Measurements from ENCODE around the gene PDK4.

The PDK4 gene

DNA sequence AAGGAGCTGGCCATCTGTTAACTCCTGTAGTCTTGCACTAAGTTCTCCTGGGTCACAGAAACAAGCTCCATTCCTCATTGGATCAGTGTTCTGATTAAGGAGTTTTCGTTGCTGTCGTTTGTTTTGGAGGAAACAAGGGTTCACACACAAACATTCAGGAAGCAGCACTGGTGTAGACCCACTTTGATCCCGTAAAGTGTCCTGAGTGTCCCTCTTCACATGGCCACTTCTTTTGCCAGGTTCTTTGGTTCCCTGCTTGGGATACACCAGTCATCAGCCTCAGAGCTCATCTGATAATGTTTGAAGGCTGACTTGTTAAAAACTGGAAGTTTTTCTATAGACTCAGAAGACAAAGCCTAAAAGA is 10.9 kb downstream of the PDK4 start:
- TF ChIP-seq GABPA (IDR thresholded peaks at IDR 0.05; ENCODE audit: low read depth) (no peak), SPI1 (IDR thresholded peaks at IDR 0.05; ENCODE audit: borderline replicate concordance, low read depth) (no peak), POLR2AphosphoS5 (IDR thresholded peaks at IDR 0.05; ENCODE audit: low read depth) (no peak)
- TF ChIP-seq, protein P1, sequence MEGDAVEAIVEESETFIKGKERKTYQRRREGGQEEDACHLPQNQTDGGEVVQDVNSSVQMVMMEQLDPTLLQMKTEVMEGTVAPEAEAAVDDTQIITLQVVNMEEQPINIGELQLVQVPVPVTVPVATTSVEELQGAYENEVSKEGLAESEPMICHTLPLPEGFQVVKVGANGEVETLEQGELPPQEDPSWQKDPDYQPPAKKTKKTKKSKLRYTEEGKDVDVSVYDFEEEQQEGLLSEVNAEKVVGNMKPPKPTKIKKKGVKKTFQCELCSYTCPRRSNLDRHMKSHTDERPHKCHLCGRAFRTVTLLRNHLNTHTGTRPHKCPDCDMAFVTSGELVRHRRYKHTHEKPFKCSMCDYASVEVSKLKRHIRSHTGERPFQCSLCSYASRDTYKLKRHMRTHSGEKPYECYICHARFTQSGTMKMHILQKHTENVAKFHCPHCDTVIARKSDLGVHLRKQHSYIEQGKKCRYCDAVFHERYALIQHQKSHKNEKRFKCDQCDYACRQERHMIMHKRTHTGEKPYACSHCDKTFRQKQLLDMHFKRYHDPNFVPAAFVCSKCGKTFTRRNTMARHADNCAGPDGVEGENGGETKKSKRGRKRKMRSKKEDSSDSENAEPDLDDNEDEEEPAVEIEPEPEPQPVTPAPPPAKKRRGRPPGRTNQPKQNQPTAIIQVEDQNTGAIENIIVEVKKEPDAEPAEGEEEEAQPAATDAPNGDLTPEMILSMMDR (IDR thresholded peaks at IDR 0.05; ENCODE audit: insufficient read depth, low read length): no peak
- TF ChIP-seq, protein P2, sequence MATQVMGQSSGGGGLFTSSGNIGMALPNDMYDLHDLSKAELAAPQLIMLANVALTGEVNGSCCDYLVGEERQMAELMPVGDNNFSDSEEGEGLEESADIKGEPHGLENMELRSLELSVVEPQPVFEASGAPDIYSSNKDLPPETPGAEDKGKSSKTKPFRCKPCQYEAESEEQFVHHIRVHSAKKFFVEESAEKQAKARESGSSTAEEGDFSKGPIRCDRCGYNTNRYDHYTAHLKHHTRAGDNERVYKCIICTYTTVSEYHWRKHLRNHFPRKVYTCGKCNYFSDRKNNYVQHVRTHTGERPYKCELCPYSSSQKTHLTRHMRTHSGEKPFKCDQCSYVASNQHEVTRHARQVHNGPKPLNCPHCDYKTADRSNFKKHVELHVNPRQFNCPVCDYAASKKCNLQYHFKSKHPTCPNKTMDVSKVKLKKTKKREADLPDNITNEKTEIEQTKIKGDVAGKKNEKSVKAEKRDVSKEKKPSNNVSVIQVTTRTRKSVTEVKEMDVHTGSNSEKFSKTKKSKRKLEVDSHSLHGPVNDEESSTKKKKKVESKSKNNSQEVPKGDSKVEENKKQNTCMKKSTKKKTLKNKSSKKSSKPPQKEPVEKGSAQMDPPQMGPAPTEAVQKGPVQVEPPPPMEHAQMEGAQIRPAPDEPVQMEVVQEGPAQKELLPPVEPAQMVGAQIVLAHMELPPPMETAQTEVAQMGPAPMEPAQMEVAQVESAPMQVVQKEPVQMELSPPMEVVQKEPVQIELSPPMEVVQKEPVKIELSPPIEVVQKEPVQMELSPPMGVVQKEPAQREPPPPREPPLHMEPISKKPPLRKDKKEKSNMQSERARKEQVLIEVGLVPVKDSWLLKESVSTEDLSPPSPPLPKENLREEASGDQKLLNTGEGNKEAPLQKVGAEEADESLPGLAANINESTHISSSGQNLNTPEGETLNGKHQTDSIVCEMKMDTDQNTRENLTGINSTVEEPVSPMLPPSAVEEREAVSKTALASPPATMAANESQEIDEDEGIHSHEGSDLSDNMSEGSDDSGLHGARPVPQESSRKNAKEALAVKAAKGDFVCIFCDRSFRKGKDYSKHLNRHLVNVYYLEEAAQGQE (IDR thresholded peaks at IDR 0.05; ENCODE audit: insufficient replicate concordance, low read depth): no peak
- Histone ChIP-seq H3K27me3 (ENCODE audit: insufficient read depth, poor library complexity, severe bottlenecking) (no peaks in the 10 kb centered on the region), H3K4me3 (replicated peaks; ENCODE audit: insufficient read depth, low read length) (no peak overlapping the region), H3K27ac (replicated peaks) (no peak overlapping the region)
- no peak for DNase-seq (ENCODE audit: low read depth in 1 of 2, low spot score in 1 of 2)

DNA sequence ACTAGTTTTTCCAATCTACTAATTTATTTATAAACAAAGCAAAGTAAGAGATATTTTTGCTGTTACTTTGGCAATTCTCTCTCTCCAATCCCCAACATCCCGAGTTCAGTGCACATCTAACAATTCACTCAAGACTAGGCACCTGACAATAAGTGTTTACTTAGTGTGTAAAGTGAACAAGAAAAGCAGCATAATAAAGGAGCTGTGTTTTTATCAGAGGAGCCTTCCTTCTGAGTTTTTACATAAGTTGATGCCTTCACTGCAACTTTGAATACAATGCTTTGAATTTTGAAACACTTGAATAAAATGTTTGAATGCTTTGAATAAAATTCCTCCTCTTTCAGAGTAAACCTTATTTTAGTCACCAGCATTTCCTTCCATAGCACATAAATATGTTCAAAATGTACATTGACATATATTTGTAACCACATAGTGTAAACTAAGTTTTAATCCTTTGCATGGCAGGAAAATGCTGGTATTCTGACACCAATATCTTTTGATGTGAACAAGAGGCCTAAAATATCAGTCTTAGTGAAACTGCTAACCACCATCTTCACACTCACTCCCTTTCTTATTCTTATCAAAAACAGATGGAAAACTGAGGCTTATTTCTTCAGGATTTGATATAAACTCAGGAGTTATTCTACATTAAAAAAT is 11.4 kb downstream of the PDK4 start:
- no peak for DNase-seq (ENCODE audit: low read depth in 1 of 2, low spot score in 1 of 2)
- TF ChIP-seq SPI1 (IDR thresholded peaks at IDR 0.05; ENCODE audit: borderline replicate concordance, low read depth): no peak
- TF ChIP-seq, protein P2 (IDR thresholded peaks at IDR 0.05; ENCODE audit: insufficient replicate concordance, low read depth): no peak
- TF ChIP-seq POLR2AphosphoS5 (IDR thresholded peaks at IDR 0.05; ENCODE audit: low read depth): no peak
- no peak for TF ChIP-seq GABPA (IDR thresholded peaks at IDR 0.05; ENCODE audit: low read depth)
- TF ChIP-seq, protein P1 (IDR thresholded peaks at IDR 0.05; ENCODE audit: insufficient read depth, low read length): no peak
- Histone ChIP-seq H3K27me3 (ENCODE audit: insufficient read depth, poor library complexity, severe bottlenecking) (no peaks in the 10 kb centered on the region), H3K27ac (replicated peaks) (no peak overlapping the region), H3K4me3 (replicated peaks; ENCODE audit: insufficient read depth, low read length) (no peak overlapping the region)

DNA sequence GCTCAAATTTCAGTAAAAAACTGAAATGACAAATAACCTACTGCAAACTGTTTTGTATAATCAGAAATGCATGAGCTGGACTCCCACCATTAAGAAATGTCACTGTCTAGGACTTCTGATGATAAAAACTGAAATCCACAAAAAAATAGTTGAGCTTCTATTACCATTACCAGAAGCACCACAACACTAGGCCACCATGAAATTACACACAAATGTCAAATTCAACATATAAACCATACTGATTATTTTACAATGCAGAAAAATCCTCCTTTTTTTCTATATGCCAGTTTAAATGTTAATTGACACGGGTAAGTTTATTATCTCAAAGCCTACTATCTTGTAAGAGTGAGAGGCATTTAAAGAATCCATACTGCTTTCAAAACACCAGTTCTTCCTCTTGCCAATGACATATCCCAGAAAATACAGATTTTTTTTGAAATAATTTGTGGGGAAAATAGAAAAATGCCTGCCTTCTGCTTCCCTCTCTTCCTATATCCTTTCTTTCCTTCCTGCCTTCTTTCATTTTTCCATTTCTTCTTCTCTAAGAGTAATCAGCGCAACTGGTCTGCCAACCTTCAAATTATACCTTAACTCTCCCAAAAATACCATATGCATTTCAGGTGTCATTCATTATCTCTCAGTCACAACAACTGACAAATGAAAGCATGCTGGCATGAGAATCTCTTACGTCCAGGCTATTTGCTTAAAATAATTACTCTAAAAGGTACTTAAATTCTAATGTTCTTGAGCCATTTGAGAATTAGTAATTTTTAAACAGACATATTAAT is 12.3 kb downstream of the PDK4 start:
- TF ChIP-seq, protein P1 (IDR thresholded peaks at IDR 0.05; ENCODE audit: insufficient read depth, low read length): no peak
- TF ChIP-seq SPI1 (IDR thresholded peaks at IDR 0.05; ENCODE audit: borderline replicate concordance, low read depth) (no peak), POLR2AphosphoS5 (IDR thresholded peaks at IDR 0.05; ENCODE audit: low read depth) (no peak), GABPA (IDR thresholded peaks at IDR 0.05; ENCODE audit: low read depth) (no peak)
- TF ChIP-seq, protein P2 (IDR thresholded peaks at IDR 0.05; ENCODE audit: insufficient replicate concordance, low read depth): no peak
- H3K27me3 ChIP-seq (ENCODE audit: insufficient read depth, poor library complexity, severe bottlenecking): no peaks in the 10 kb centered on the region
- no peak overlapping the region for H3K27ac ChIP-seq (replicated peaks)
- no peak overlapping the region for H3K4me3 ChIP-seq (replicated peaks; ENCODE audit: insufficient read depth, low read length)
- no peak for DNase-seq (ENCODE audit: low read depth in 1 of 2, low spot score in 1 of 2)

All from HL-60 (cell line).